Ovary (tissue), 9 donors: ENCODE measurements around the gene FAF2. TPM values are rescaled to one million over a fixed set of nuclear protein-coding genes. Genes with fewer than 3 reads are reported as not detected.

Source experiments
- DNase-seq, 5 donors: peaks; one replicate each; pipeline ENCODE4 v3.0.0-alpha.2; 2019 to 2020
- H3K27ac ChIP-seq, 2 donors: fragments of 200-600 bp; one replicate each; pipeline versions ENCODE4 v1.5.1 to v1.8.0; 2019 to 2022
- H3K27me3 ChIP-seq: fragments of 200-600 bp; one replicate; pipeline ENCODE4 v1.8.0; 2022
- H3K36me3 ChIP-seq: fragments of 200-600 bp; sonication (generic); one replicate; pipeline ENCODE4 v1.5.1; 2019
- H3K4me1 ChIP-seq: one replicate; pipeline ENCODE4 v1.8.1; 2013; ENCODE audit warnings: mild to moderate bottlenecking, moderate library complexity; ENCODE audit not compliant: insufficient read depth
- H3K4me3 ChIP-seq: fragments of 200-600 bp; sonication (generic); one replicate; pipeline ENCODE4 v1.5.1; 2017
- H3K9me3 ChIP-seq, 2 donors: fragments of 200-600 bp in 1 of 2; sonication (generic) in 1 of 2; one replicate each; pipeline versions ENCODE4 v1.5.1 to v1.8.1; 2013 to 2019; ENCODE audit warnings: mild to moderate bottlenecking in 1 of 2, moderate library complexity in 1 of 2
- CTCF ChIP-seq, 3 donors: fragments of 450-650 bp in 2 of 3; fragments of 200-600 bp in 1 of 3; IDR thresholded peaks; one replicate each; pipeline versions ENCODE4 v1.5.1 to v1.8.0; 2016 to 2022; ENCODE audit warnings: antibody characterized with exemption in 3 of 3, mild to moderate bottlenecking in 1 of 3
- EP300 ChIP-seq: sonication (generic); formaldehyde crosslinking; IDR thresholded peaks from one replicate; pipeline ENCODE4 v1.6.1; 2017; ENCODE audit warnings: antibody characterized with exemption
- POLR2A ChIP-seq: fragments of 450-650 bp; IDR thresholded peaks from one replicate; pipeline ENCODE4 v1.6.1; 2017; ENCODE audit warnings: antibody characterized with exemption, mild to moderate bottlenecking, moderate library complexity
- WGBS, 3 donors: extraction: QIAGEN DNeasy Blood & Tissue Kit in 1 of 3; methylation state at CpG; one replicate each; pipeline versions ENCODE4 v1.1.5 to v1.1.7; 2013 to 2017; 5-methylcytosine and 5-hydroxymethylcytosine counted together
- intact Hi-C, 4 donors: fragments of 100-400 bp; cut with DNase I; formaldehyde crosslinking; loops; one replicate each; pipeline versions ENCODE4 v1.11.0 to v1.15.1; 2022 to 2023
- polyA plus RNA-seq, 2 donors: library from polyadenylated mRNA; stranded (reverse); fragments of 200-250 nt in 1 of 2; fragments of 350-450 nt in 1 of 2; fragmentation: Illumina TruSeq in 1 of 2; extraction: RNeasy Lipid Tissue Mini Kit (QIAGEN cat#74804) in 1 of 2; gene quantifications; one replicate each; pipeline ENCODE4 v1.2.3, GENCODE V29; 2013 to 2014
- total RNA-seq, 7 donors: library from RNA; depleted of rRNA in 2 of 7; stranded (reverse); fragments of >200 nt in 2 of 7; fragmentation: NEBNext Ultra II Directional in 3 of 7; extraction: Animal tissue kit (Norgen Biotek cat#: 25700) in 3 of 7; gene quantifications; one replicate each; pipeline versions ENCODE4 v1.1.0 to v1.2.4, GENCODE V29; 2016 to 2023
- donor health status: DM: no; HTN: no; CAD: no; lungs with moderate emphysema.
- donor health status: DM: no; HTN: no; CAD: no.
- donor health status: Bipolar disorder and iron deficiency.
- donor health status: DM: yes; HTN: yes; CAD: no.
- donor health status: DM: no; HTN: no; CAD: no.
- donor health status: DM: yes; HTN: yes; CAD: no.

The FAF2 gene
- total and polyA plus RNA-seq, 9 donors: 17.2 to 46.7 (median 34.4) TPM

GRCh38 chr5:176521699-176522263, 73.6 kb downstream of the FAF2 start:
- H3K4me3 ChIP-seq: no peak overlapping the region
- intact Hi-C loops: loop anchor here in 1 of 4 donors (5.0 kb wide), 1 partner anchor 64 kb away; no protein-coding TSS in a partner anchor
- 60 to 80% (median 68%) methylated on average over 10 of the region's 10 CpGs for WGBS, 3 donors

GRCh38 chr5:176524138-176524537, 76.0 kb downstream of the FAF2 start:
- Histone ChIP-seq H3K27ac (no peak overlapping the region), H3K4me1 (no peaks in the 10 kb centered on the region), H3K36me3 (no peaks in the 10 kb centered on the region), H3K27me3 (no peaks in the 10 kb centered on the region), H3K9me3 (no peaks in the 10 kb centered on the region), H3K4me3 (no peak overlapping the region)
- no peak for DNase-seq
- TF ChIP-seq EP300 (no peak), CTCF (IDR thresholded peaks at IDR 0.05) (no peak), POLR2A (no peak)
- WGBS, 3 donors: 84 to 94% (median 92%) methylated on average over 6 of the region's 6 CpGs
- intact Hi-C loops: loop anchor here in 1 of 4 donors (5.0 kb wide), 1 partner anchor 67 kb away; no protein-coding TSS in a partner anchor

More at GRCh38 chr5:176521699-176522263, 73.6 kb downstream of the FAF2 start:
- Histone ChIP-seq H3K9me3 (no peaks in the 10 kb centered on the region), H3K27ac (no peak overlapping the region), H3K36me3 (no peaks in the 10 kb centered on the region), H3K4me1 (no peaks in the 10 kb centered on the region), H3K27me3 (no peaks in the 10 kb centered on the region)
- DNase-seq: no peak
- TF ChIP-seq CTCF (IDR thresholded peaks at IDR 0.05): no peak
- no peak for TF ChIP-seq POLR2A
- TF ChIP-seq EP300: no peak

DNA sequence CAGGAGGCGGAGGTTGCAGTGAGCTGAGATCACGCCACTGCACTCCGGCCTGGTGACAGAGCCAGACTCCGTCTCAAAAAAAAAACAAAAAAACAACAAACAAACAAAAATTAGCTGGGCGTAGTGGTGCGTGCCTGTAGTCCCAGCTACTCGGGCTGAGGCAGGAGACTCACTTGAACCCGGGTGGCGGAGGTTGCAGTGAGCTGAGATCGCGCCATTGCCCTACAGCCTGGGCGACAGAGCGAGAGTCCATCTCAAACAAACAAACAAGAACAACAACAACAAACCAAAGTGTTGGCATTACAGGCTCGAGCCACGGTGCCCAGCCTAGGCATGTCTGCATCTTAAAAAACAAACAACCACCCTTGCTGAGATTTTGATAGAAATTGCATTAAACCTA, 76.8 kb downstream of the FAF2 start:
- no peaks in the 10 kb centered on the region for H3K4me1 ChIP-seq
- H3K27ac ChIP-seq: no peak overlapping the region
- H3K4me3 ChIP-seq: no peak overlapping the region
- intact Hi-C loops: loop anchor here in 1 of 4 donors (5.0 kb wide), 1 partner anchor 68 kb away; no protein-coding TSS in a partner anchor
- no peak for DNase-seq
- no peaks in the 10 kb centered on the region for H3K9me3 ChIP-seq
- no peaks in the 10 kb centered on the region for H3K36me3 ChIP-seq
- H3K27me3 ChIP-seq: no peaks in the 10 kb centered on the region
- 85 to 89% (median 86%) methylated on average over 15 of the region's 15 CpGs for WGBS, 3 donors
- TF ChIP-seq POLR2A (no peak), CTCF (IDR thresholded peaks at IDR 0.05) (no peak), EP300 (no peak)

DNA sequence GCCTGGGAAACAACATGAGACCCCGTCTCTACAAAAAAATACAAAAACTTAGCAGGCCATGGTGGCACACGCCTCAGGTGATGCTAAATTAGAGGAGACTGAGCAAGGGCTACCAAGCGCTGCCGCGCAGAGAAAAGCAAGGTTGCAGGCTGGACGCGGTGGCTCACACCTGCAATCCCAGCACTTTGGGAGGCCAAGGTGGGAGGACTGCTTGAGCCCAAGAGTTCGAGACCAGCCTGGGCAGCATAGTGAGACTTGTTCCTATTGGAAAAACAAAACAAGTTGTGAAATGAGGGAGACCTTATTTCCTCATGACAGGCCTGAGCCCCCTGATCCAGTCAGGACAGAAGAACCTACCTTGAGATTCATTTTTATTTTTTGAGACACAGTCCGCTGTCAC, 77.5 kb downstream of the FAF2 start:
- H3K4me3 ChIP-seq: no peak overlapping the region
- intact Hi-C loops: no loop called here
- no peaks in the 10 kb centered on the region for H3K9me3 ChIP-seq
- TF ChIP-seq POLR2A (no peak), CTCF (IDR thresholded peaks at IDR 0.05) (no peak), EP300 (no peak)
- 92 to 93% (median 93%) methylated on average over 9 of the region's 9 CpGs for WGBS, 3 donors
- H3K4me1 ChIP-seq: no peaks in the 10 kb centered on the region
- H3K36me3 ChIP-seq: no peaks in the 10 kb centered on the region
- no peak for DNase-seq
- no peak overlapping the region for H3K27ac ChIP-seq
- H3K27me3 ChIP-seq: no peaks in the 10 kb centered on the region
